ENCODE results near the gene SPC24.

DNA sequence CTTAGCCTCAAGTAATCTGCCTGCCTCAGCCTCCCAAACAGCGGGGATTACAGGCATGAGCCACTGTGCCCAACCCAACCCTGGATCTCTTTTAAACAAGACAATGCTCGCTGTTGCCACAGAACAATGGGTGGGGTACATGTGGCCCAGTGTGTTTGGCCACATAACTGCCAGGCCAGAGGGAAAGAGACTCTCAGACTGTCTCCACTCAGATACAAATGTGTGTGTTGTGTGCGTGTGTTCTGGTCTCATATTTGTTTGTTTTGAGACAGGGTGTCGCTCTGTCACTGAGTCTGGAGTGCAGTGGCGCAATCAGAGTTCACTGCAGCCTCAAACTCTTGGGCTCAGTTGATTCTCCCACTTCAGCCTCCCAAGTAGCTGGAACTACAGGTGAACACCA lies 40.5 kb downstream of the SPC24 start:
- no peak for TF ChIP-seq POLR2A (IDR thresholded peaks at IDR 0.05)
- TF ChIP-seq, protein P1, sequence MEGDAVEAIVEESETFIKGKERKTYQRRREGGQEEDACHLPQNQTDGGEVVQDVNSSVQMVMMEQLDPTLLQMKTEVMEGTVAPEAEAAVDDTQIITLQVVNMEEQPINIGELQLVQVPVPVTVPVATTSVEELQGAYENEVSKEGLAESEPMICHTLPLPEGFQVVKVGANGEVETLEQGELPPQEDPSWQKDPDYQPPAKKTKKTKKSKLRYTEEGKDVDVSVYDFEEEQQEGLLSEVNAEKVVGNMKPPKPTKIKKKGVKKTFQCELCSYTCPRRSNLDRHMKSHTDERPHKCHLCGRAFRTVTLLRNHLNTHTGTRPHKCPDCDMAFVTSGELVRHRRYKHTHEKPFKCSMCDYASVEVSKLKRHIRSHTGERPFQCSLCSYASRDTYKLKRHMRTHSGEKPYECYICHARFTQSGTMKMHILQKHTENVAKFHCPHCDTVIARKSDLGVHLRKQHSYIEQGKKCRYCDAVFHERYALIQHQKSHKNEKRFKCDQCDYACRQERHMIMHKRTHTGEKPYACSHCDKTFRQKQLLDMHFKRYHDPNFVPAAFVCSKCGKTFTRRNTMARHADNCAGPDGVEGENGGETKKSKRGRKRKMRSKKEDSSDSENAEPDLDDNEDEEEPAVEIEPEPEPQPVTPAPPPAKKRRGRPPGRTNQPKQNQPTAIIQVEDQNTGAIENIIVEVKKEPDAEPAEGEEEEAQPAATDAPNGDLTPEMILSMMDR (IDR thresholded peaks at IDR 0.05): no peak

All from testis (tissue), 2 donors.